GM12891 (cell line): Measurements from ENCODE around the gene SORL1.

ENCODE experiments used
- DNase-seq: peaks from one replicate; pipeline ENCODE4 v3.0.0; 2011; ENCODE audit warnings: low spot score; ENCODE audit not compliant: insufficient read length
- FAIRE-seq: peaks from 2 replicates; lab custom pipeline; 2011; peaks lifted over from hg19 to GRCh38; lab: Jason Lieb, UNC
- PAX5 ChIP-seq: IDR thresholded peaks from 2 replicates; pipeline ENCODE4 v1.6.1; 2011; ENCODE audit warnings: low read length, moderate library complexity, mild to moderate bottlenecking; ENCODE audit not compliant: insufficient read depth, severe bottlenecking
- POLR2A ChIP-seq: IDR thresholded peaks from 2 replicates; pipeline ENCODE4 v1.6.1; 2011; ENCODE audit warnings: low read depth, low read length, control low read depth
- POLR2AphosphoS5 ChIP-seq: IDR thresholded peaks from 2 replicates; pipeline ENCODE4 v1.6.1; 2011; ENCODE audit warnings: low read depth, low read length, control low read depth
- POU2F2 ChIP-seq: IDR thresholded peaks from 2 replicates; pipeline ENCODE4 v1.6.1; 2011; ENCODE audit warnings: low read depth, mild to moderate bottlenecking, control low read depth, low read length, moderate library complexity
- SPI1 ChIP-seq: IDR thresholded peaks from 2 replicates; pipeline ENCODE4 v1.6.1; 2011; ENCODE audit warnings: low read depth, low read length, control low read depth
- TAF1 ChIP-seq: IDR thresholded peaks from 2 replicates; pipeline ENCODE4 v1.6.1; 2011; ENCODE audit warnings: low read depth, low read length, control low read depth

Gene SORL1

DNA sequence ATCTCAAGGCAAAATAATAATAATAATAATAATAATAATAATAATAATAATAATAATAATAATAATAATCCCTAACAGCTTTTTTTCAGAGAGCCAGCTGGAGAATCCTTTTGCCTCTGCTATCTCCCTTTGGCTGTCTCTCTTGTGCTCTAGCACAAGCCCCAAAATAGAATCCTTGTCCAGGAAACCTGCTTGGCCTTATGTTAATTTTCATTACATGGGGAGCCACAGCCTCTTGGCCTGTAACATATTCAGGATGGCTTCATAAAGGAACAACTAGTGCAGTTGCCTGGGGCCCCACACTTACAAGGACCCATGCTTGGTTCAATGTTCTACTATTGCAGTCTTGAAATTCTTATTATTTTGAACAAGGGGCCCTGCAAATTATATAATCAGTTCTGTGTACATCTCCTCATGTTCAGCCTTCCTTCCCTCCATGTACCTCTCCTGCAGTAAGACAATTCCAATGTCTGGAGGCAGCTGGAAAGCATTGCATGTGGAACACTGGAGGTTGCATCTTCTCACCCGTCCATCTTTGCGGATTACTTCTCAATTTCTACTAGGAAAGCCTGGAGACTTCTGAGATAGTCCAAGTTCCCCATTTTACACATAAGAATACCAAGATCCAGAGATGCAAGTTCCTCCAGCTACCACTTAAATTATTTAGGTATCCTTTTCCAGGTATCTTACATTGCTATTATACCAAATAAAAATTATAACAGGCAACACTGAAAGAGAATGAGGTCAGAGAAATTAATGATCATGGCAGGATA, 37.8 kb upstream of the SORL1 start:
- DNase-seq (no peak), FAIRE-seq (no peak)
- TF ChIP-seq TAF1 (no peak), SPI1 (no peak), POLR2AphosphoS5 (no peak), POU2F2 (no peak), PAX5 (no peak), POLR2A (no peak)

DNA sequence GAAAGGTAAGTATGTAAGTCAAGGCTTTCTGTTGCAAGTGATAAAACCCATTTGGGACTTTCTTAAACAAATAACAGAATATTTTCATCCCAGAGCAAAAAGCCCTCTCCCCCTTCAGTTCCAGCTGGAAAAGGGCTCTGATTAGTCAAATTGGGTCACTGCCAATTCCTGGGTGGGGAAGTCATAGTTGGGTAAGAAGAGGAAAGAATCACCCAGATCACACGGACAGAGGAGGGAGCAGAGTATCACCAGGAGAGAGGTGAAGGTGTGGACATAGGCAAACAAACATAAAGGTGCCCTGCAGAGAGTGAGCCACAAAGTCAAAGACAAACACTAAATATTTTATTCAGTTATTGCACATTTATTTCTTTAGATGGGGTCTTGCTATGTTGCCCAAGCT, 36.3 kb upstream of the SORL1 start:
- DNase-seq (no peak), FAIRE-seq (peak; percentile 40)
- TF ChIP-seq POLR2AphosphoS5 (no peak), SPI1 (no peak), POU2F2 (no peak), POLR2A (no peak), PAX5 (no peak), TAF1 (no peak)

DNA sequence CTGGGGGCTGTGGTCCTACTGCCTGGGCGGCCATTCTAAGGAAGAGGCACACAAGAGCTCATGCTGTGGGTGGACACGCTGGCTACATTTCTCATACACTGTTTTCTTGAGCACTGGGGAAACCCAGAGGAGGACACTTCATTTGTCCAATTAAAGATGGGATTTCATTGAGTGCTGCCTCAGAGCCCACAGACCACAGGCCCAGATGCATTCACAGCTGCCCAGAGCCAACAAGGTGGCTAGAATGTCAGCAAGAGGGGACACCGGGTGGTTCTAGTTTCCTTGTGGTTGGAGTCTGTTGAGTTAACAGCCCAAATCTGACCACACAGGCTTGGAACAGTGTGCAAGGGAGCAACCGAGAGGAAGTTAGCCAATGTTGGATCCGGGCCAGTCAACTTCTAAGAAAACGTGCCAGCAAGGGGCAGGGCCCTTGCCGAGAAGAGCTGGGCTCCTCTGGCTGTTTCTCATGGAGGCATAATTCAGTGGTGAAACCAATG, 35.0 kb upstream of the SORL1 start:
- no peak for DNase-seq
- FAIRE-seq: peak; percentile 88
- TF ChIP-seq POLR2AphosphoS5: no peak; the same call in 1 of the 2 replicates
- TF ChIP-seq PAX5: peak; percentile 83

GRCh38 chr11:121417607-121418006, 34.5 kb upstream of the SORL1 start:
- TF ChIP-seq SPI1 (no peak), POLR2A (no peak), POLR2AphosphoS5 (no peak)
- no peak for DNase-seq
- no peak for FAIRE-seq

DNA sequence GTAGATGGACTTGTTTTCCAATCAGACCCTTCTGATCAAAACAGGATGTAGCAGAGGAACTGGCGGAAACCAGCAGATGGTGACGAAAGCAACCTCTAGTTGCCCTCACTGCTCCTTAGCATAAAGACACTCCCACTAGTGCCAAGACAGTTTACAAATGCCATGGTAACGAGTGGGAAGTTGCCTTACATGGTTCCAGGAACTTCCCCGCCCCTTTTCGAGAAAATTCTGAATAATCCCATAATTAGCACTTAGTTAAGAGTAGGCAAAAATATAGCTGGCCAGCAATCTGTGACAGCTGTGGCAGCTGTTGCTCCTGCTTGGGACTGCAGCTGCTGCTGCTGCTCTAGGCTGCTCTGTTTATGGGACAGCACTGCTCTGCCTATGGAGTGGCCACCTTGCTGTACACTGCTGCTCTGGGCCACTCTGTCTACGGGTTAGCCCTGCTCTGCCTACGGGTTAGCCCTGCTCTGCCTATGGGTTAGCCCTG, 33.4 kb upstream of the SORL1 start:
- DNase-seq (no peak), FAIRE-seq (no peak)
- TF ChIP-seq POU2F2 (no peak), POLR2A (0 out of 2 replicates have a peak, but pooled peaks have one; percentile 42), SPI1 (peak; percentile 46; the same call in 1 of the 2 replicates), TAF1 (no peak)

GRCh38 chr11:121419836-121420235, 32.3 kb upstream of the SORL1 start:
- peak; percentile 58 for FAIRE-seq
- no peak for DNase-seq
- TF ChIP-seq POLR2A (no peak), POU2F2 (no peak), POLR2AphosphoS5 (no peak)

GRCh38 chr11:121420398-121420797, 31.7 kb upstream of the SORL1 start:
- no peak for TF ChIP-seq POLR2AphosphoS5
- TF ChIP-seq TAF1: no peak
- TF ChIP-seq SPI1: no peak
- no peak for TF ChIP-seq POLR2A
- TF ChIP-seq POU2F2: no peak
- no peak for TF ChIP-seq PAX5
- FAIRE-seq (no peak), DNase-seq (no peak)

DNA sequence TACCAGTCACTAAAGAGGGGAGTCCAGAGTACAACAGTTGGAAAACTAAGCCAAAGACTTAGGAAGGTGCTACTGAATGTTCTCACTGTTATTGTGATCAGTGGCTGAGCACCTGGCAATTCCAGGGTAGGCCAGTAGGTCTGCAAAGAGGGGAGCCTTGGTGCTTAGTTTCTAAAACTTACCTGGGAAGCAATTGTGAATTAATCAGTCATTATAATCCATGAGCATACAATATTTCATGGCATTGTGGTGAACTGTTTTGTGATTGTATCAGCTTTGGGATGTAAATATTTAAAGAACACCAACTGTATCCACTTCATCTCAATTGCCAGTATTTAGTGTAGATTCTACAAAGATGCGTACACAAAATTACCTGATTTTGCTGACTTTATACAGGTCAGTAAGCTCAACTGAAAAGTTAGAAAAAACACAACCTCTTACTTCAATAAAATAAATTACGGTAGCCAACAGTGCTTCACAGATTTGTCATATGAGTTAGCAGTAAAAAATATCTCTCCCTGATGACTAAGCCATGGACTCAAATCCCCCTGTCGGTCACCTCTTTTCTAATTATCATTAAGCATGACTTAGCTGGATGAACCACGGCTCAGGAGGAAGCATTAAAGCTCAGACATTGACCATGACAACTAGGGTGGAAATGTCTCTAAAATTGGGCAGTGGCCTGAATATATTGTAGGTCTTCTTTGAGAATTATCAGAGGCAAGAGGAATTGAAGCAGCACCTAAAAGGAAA, 30.8 kb upstream of the SORL1 start:
- peak; percentile 79 for FAIRE-seq
- TF ChIP-seq SPI1 (no peak), POLR2A (no peak), TAF1 (no peak), POLR2AphosphoS5 (no peak), PAX5 (no peak), POU2F2 (no peak)
- no peak for DNase-seq

DNA sequence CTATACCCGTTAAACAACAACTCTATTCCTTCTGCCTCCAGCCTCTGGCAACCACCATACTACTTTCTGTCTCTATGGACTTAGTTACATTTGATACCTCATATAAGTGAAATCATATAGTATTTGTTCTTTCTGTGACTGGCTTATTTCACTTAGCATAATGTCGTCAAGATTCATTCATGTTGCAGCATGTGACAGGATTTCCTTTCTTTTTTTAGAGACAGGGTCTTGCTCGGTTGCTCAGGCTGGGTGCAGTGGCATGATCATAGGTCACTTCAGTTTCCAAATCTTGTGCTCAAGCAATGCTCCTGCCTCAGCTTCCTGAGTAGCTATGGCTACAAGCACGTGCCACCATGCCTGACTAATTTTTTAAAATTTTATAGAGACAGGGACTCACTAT, 29.4 kb upstream of the SORL1 start:
- FAIRE-seq (peak; percentile 93), DNase-seq (no peak)
- TF ChIP-seq POLR2AphosphoS5 (no peak), SPI1 (no peak)

GRCh38 chr11:121425828-121426227, 26.3 kb upstream of the SORL1 start:
- DNase-seq: no peak
- TF ChIP-seq POLR2AphosphoS5 (no peak), PAX5 (no peak), POLR2A (no peak), POU2F2 (no peak), TAF1 (no peak), SPI1 (no peak)
- FAIRE-seq: no peak
